Fibroblast of skin of abdomen (primary cell): ENCODE measurements around the gene WNK1.
A peak's percentile ranks its signal among the peaks of the same experiment; 100 is the strongest.

Source experiments
- DNase-seq: peaks from one replicate; pipeline ENCODE4 v3.0.0-alpha.2; 2013

The WNK1 gene

GRCh38 chr12:867905-868304 is 115.5 kb downstream of the WNK1 start:
- no peak for DNase-seq

GRCh38 chr12:868722-869121 is 116.3 kb downstream of the WNK1 start:
- no peak for DNase-seq

- no peak for DNase-seq
Observed at GRCh38 chr12:870378-870777, 118.0 kb downstream of the WNK1 start.

- no peak for DNase-seq
Observed at GRCh38 chr12:873954-874353, 121.6 kb downstream of the WNK1 start.

- DNase-seq = peak; percentile 18
Observed at GRCh38 chr12:879641-880040, 127.3 kb downstream of the WNK1 start.

- DNase-seq = no peak
Observed at GRCh38 chr12:880656-881055, 128.3 kb downstream of the WNK1 start.

GRCh38 chr12:884746-885414 is 132.5 kb downstream of the WNK1 start:
- DNase-seq = no peak

- no peak for DNase-seq
Observed at GRCh38 chr12:885701-886100, 133.3 kb downstream of the WNK1 start.

GRCh38 chr12:886206-886605 is 133.8 kb downstream of the WNK1 start:
- DNase-seq = no peak

- DNase-seq = no peak
Observed at GRCh38 chr12:894226-894625, 141.8 kb downstream of the WNK1 start.

GRCh38 chr12:896031-896430 is 143.7 kb downstream of the WNK1 start:
- no peak for DNase-seq

- DNase-seq = no peak
Observed at GRCh38 chr12:897386-897785, 145.0 kb downstream of the WNK1 start.

- no peak for DNase-seq
Observed at GRCh38 chr12:902581-902980, 150.2 kb downstream of the WNK1 start.

GRCh38 chr12:903055-903454 is 150.7 kb downstream of the WNK1 start:
- no peak for DNase-seq

GRCh38 chr12:904010-904414 is 151.6 kb downstream of the WNK1 start:
- no peak for DNase-seq

GRCh38 chr12:905261-906031 is 153.1 kb downstream of the WNK1 start:
- no peak for DNase-seq

GRCh38 chr12:906062-906585 is 153.7 kb downstream of the WNK1 start:
- no peak for DNase-seq

GRCh38 chr12:907413-908185 is 155.2 kb downstream of the WNK1 start:
- DNase-seq = no peak

GRCh38 chr12:909861-910260 is 157.5 kb downstream of the WNK1 start:
- no peak for DNase-seq

- DNase-seq = no peak
Observed at GRCh38 chr12:910416-910815, 158.0 kb downstream of the WNK1 start.

GRCh38 chr12:911191-911826 is 158.9 kb downstream of the WNK1 start:
- DNase-seq = no peak

- no peak for DNase-seq
Observed at GRCh38 chr12:912466-913235, 160.3 kb downstream of the WNK1 start.
